RWPE1 (cell line): Measurements from ENCODE around the gene MAGEC3.

ENCODE experiments used
- CTCF ChIA-PET: fragments of 350-600 bp; sonication (Branson Sonifier 250); formaldehyde crosslinking; extraction: SDS; loops from one replicate; lab custom pipeline; 2021; lab: Yijun Ruan, JAX
- POLR2A ChIA-PET: fragments of 400-600 bp; formaldehyde crosslinking; extraction: SDS; loops from one replicate; lab custom pipeline; 2020; ENCODE audit warnings: antibody characterized with exemption; ENCODE audit not compliant: low non-redundant PET; lab: Yijun Ruan, JAX
- DNase-seq: peaks from one replicate; pipeline ENCODE4 v3.0.0; 2012; ENCODE audit warnings: low spot score
- H3K27ac ChIP-seq: fragments of 450-650 bp; 2 replicates; pipeline ENCODE4 v1.5.1; 2017
- TF ChIP-seq, protein P1 (sequence below): fragments of 450-650 bp; conservative IDR thresholded peaks from 2 replicates; pipeline ENCODE4 v1.5.1; 2017; ENCODE audit warnings: low read depth, mild to moderate bottlenecking

The MAGEC3 gene, protein sequence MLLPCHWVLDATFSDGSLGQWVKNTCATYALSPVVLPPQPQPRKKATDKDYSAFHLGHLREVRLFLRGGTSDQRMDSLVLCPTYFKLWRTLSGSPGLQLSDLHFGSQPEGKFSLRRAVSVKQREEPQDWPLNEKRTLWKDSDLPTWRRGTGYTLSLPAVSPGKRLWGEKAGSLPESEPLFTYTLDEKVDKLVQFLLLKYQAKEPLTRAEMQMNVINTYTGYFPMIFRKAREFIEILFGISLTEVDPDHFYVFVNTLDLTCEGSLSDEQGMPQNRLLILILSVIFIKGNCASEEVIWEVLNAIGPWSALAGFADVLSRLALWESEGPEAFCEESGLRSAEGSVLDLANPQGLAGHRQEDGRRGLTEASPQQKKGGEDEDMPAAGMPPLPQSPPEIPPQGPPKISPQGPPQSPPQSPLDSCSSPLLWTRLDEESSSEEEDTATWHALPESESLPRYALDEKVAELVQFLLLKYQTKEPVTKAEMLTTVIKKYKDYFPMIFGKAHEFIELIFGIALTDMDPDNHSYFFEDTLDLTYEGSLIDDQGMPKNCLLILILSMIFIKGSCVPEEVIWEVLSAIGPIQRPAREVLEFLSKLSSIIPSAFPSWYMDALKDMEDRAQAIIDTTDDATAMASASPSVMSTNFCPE

DNA sequence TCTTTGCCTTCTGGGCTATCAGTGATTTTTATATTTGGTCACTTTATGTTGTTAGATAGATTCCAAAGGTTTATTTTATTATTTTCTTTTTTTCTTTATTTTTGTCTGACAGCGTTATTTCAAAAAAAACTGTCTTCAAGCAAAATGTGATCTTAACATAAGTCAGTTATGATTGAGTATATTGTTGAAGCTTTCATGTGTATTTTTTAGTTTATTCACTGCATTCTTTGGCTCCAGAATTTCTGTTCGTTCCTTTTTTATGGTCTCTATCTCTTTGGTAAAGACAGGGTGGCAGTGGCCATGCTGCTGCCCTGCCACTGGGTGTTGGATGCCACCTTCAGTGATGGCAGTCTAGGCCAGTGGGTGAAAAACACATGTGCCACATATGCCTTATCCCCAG, at the start of gene MAGEC3:
Gene MAGEC3, plus strand, starts transcription at position 301 of the 400 bp plus-strand sequence. Its CDS starts 0 bp downstream, at position 301.
- ChIA-PET CTCF (no interaction called here), POLR2A (no interaction called here)
- TF ChIP-seq, protein P1, sequence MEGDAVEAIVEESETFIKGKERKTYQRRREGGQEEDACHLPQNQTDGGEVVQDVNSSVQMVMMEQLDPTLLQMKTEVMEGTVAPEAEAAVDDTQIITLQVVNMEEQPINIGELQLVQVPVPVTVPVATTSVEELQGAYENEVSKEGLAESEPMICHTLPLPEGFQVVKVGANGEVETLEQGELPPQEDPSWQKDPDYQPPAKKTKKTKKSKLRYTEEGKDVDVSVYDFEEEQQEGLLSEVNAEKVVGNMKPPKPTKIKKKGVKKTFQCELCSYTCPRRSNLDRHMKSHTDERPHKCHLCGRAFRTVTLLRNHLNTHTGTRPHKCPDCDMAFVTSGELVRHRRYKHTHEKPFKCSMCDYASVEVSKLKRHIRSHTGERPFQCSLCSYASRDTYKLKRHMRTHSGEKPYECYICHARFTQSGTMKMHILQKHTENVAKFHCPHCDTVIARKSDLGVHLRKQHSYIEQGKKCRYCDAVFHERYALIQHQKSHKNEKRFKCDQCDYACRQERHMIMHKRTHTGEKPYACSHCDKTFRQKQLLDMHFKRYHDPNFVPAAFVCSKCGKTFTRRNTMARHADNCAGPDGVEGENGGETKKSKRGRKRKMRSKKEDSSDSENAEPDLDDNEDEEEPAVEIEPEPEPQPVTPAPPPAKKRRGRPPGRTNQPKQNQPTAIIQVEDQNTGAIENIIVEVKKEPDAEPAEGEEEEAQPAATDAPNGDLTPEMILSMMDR: no peak
- DNase-seq: no peak
- no peak within 1 kb of the TSS for H3K27ac ChIP-seq

DNA sequence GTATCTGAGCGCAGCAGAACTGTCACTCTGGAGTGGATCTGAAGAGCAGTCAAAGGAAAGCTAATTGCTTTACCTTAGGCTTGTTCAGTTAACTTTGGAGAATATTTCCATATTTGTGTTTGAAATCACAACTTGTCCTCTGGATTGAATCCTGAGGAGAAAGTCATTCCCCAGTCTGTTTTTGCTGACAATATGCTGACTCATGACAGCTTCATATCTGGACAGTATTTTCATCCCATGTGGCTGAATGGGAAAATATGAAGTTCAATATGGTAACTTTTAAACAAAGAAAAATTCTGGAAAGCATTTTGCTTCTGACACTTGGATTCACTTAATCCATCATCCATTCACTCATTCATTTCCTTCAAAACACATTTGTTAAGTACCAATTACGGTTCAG, 46.3 kb upstream of the MAGEC3 start:
- DNase-seq: no peak
- ChIA-PET POLR2A (no interaction called here), CTCF (no interaction called here)
- TF ChIP-seq, protein P1: no peak
- H3K27ac ChIP-seq: no peak overlapping the region

DNA sequence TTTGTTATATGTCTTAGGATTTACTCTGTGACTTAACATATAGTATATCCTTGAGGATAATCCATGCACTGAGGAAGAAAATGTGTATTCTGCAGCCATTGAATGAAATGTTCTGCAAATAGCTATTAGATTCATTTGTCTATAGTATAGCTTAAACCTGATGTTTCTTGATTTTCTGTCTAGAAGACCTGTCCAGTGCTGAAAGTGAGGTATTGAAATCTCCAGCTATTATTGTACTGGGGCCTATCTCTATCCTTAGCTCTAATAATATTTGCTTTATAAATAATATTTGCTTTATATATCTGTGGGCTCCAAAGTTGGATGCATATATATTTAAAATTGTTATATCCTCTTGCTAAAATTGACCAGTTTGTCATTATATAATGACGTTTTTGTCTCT, 26.7 kb upstream of the MAGEC3 start:
- CTCF ChIA-PET: no interaction called here
- POLR2A ChIA-PET: no interaction called here
- DNase-seq: no peak
- no peak overlapping the region for H3K27ac ChIP-seq
- TF ChIP-seq, protein P1: no peak

DNA sequence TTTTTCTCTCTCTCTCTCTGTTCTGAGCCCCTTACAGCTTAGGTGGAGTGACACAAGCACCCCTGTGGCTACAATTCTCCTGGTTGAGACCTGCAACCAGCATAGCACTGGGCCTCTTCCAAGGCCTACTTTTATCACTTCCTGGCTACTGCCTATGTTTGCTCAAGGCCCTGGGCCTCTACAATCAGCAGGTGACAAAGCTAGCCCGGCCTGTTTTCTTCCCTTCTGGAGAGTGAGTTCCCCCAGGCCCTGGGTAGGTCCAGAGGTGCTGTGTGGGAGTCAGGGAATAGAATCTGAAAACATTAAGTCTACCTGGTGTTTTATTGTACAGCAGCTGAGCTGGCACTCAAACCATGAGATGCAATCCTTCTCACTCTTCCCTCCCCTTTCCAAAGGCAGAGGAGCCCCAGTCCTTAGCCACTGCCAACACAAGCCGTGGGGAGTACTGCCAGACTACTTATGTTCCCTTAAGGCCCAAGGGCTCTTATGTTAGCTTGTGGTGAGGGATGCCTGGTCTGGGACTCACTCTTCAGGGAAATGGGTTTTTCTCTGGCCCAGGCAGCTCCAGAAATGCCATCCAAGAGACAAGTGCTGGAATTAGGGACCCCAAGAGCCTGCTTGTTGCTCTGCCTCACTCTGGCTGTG, 23.8 kb upstream of the MAGEC3 start:
- H3K27ac ChIP-seq: no peak overlapping the region
- TF ChIP-seq, protein P1: no peak
- ChIA-PET POLR2A (no interaction called here), CTCF (no interaction called here)
- no peak for DNase-seq

DNA sequence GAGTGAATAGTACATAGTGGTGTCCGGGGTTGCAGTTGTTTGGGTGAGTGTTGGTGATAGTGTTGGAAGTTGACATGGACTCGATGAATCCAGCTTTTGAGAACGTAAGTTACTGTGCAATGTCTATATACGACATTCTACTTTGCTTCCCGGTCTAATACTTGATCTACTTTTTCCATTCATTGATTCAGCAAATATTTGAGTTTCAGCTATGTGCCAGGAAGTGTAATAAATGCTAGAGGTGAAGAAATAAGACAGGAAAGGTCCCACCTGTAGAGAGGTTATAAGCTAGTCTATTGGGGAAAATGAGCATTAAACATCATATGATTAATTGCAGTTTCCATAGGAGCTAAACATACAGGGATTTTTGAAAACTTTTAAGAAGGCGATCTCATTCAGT, 22.2 kb upstream of the MAGEC3 start:
- TF ChIP-seq, protein P1: no peak
- ChIA-PET POLR2A (no interaction called here), CTCF (no interaction called here)
- no peak overlapping the region for H3K27ac ChIP-seq
- DNase-seq: no peak

DNA sequence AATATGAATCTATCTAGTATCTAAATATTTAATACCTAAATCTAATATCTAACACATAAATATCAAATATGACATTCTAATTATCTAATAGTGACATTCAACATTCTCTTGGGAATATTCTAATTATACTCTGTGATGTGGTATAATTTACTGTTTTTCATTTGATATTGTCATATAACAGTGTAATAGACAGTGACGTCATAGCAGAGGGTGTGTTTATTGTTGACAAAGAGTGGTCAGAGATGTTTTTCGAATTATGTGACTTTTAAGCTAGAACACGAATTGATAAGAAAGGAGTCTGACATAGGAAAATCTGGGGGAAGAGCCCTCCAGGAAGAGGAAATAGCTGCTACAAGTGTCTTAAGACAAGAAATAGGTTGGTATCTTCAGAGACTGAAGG, 5.9 kb upstream of the MAGEC3 start:
- no peak overlapping the region for H3K27ac ChIP-seq
- TF ChIP-seq, protein P1: no peak
- ChIA-PET POLR2A (no interaction called here), CTCF (interaction anchor here (0.5 kb wide), 1 partner anchor 1219 kb away, joined by 3 read pairs; no protein-coding TSS in a partner anchor)
- DNase-seq: no peak
